ENCODE measurements around the gene CARS1. TPM values are rescaled to one million over a fixed set of nuclear protein-coding genes. Genes with fewer than 3 reads are reported as not detected.

The CARS1 gene
- total RNA-seq, 4 donors from 2014 or later: 37.0 to 61.3 (median 52.3) TPM

- DNase-seq: no peak
- in situ Hi-C loops (cut with MboI; ENCODE audit: low pct_ligation_motif_present in 1 of 4, low pct_unique_long_range_greater_than_20kb in 1 of 4, low sequenced_read_pairs in 3 of 4): no loop called here
Measured at GRCh38 chr11:3003396-3004231, 53.6 kb downstream of the CARS1 start.

GRCh38 chr11:3002871-3003270, 54.4 kb downstream of the CARS1 start:
- WGBS, 2 donors (ENCODE audit: low coverage in 1 of 2): 87 to 100% methylated on average over 1 to 8 of the region's 8 CpGs
- intact Hi-C loops (cut with DNase I; ENCODE audit: low total_unique reads): no loop called here
- TF ChIP-seq POLR2AphosphoS5 (IDR thresholded peaks at IDR 0.05): no peak
- no peak for TF ChIP-seq CTCF (IDR thresholded peaks at IDR 0.05)
- TF ChIP-seq POLR2A (IDR thresholded peaks at IDR 0.05): no peak
- no peak for TF ChIP-seq EP300 (IDR thresholded peaks at IDR 0.05; ENCODE audit: low read depth)
- H3K36me3 ChIP-seq: peaks cover 0 to 23% (median 9%) of the 10 kb centered on the region in 4 donors
- in situ Hi-C loops (cut with MboI; ENCODE audit: low pct_ligation_motif_present in 1 of 4, low pct_unique_long_range_greater_than_20kb in 1 of 4, low sequenced_read_pairs in 3 of 4): no loop called here
- H3K4me1 ChIP-seq: peaks cover 0 to 23% (median 5%) of the 10 kb centered on the region in 4 donors
- H3K27ac ChIP-seq: no peak overlapping the region
- no peaks in the 10 kb centered on the region for H3K27me3 ChIP-seq
- no peak for DNase-seq
- no peak overlapping the region for H3K4me3 ChIP-seq
- H3K9me3 ChIP-seq: no peaks in the 10 kb centered on the region

More at GRCh38 chr11:3003396-3004231, 53.6 kb downstream of the CARS1 start:
- Histone ChIP-seq H3K9me3 (no peaks in the 10 kb centered on the region), H3K27ac (no peak overlapping the region), H3K4me1 (peaks cover 0 to 15% (median 4%) of the 10 kb centered on the region in 4 donors), H3K27me3 (no peaks in the 10 kb centered on the region), H3K36me3 (peaks cover 0 to 23% (median 9%) of the 10 kb centered on the region in 4 donors), H3K4me3 (no peak overlapping the region)
- intact Hi-C loops (cut with DNase I; ENCODE audit: low total_unique reads): no loop called here
- no peak for TF ChIP-seq CTCF (IDR thresholded peaks at IDR 0.05)
- no peak for TF ChIP-seq POLR2A (IDR thresholded peaks at IDR 0.05)
- TF ChIP-seq EP300 (IDR thresholded peaks at IDR 0.05; ENCODE audit: low read depth): no peak
- TF ChIP-seq POLR2AphosphoS5 (IDR thresholded peaks at IDR 0.05): no peak
- 91 to 93% methylated on average over 3 to 12 of the region's 12 CpGs for WGBS, 2 donors (ENCODE audit: low coverage in 1 of 2)

GRCh38 chr11:3002351-3002861, 54.8 kb downstream of the CARS1 start:
- WGBS, 2 donors (ENCODE audit: low coverage in 1 of 2): 95% methylated on average over 8 of the region's 8 CpGs; no CpG with 5 or more reads in 1 of the 2 donors

More at GRCh38 chr11:3002351-3002861, 54.8 kb downstream of the CARS1 start:
- in situ Hi-C loops (cut with MboI; ENCODE audit: low pct_ligation_motif_present in 1 of 4, low pct_unique_long_range_greater_than_20kb in 1 of 4, low sequenced_read_pairs in 3 of 4) (no loop called here), intact Hi-C loops (cut with DNase I; ENCODE audit: low total_unique reads) (no loop called here)
- DNase-seq: no peak
- TF ChIP-seq CTCF (IDR thresholded peaks at IDR 0.05): no peak
- TF ChIP-seq POLR2A (IDR thresholded peaks at IDR 0.05): no peak
- no peak for TF ChIP-seq EP300 (IDR thresholded peaks at IDR 0.05; ENCODE audit: low read depth)
- no peak for TF ChIP-seq POLR2AphosphoS5 (IDR thresholded peaks at IDR 0.05)
- H3K27me3 ChIP-seq: no peaks in the 10 kb centered on the region
- no peak overlapping the region for H3K4me3 ChIP-seq
- H3K9me3 ChIP-seq: no peaks in the 10 kb centered on the region
- H3K4me1 ChIP-seq: peaks cover 0 to 27% (median 6%) of the 10 kb centered on the region in 4 donors
- no peak overlapping the region for H3K27ac ChIP-seq
- peaks cover 0 to 23% (median 9%) of the 10 kb centered on the region in 4 donors for H3K36me3 ChIP-seq

Measured in transverse colon (tissue), 4 donors.